A549 (cell line): ENCODE measurements around the gene RPLP1.

Experiments used
- CEBPB ChIP-seq, 2 experiments: fragments of >200 bp in 1 of 2; sonication (Bioruptor Twin) in 1 of 2; formaldehyde crosslinking in 1 of 2; IDR thresholded peaks; 2 replicates each; pipeline ENCODE4 v1.6.1; 2012 to 2016
- CTCF ChIP-seq: fragments of >200 bp; sonication (Bioruptor Twin); formaldehyde crosslinking; IDR thresholded peaks from 3 replicates; pipeline ENCODE4 v1.5.1; 2016
- EHMT2 ChIP-seq: fragments of 200-600 bp; sonication (generic); IDR thresholded peaks from 2 replicates; pipeline ENCODE4 v1.6.1; 2016; ENCODE audit warnings: antibody characterized with exemption, low read depth, mild to moderate bottlenecking, moderate library complexity
- EP300 ChIP-seq, 2 experiments: fragments of >200 bp; sonication (Bioruptor Twin); formaldehyde crosslinking; IDR thresholded peaks; 2 replicates in 1 of 2; 3 replicates in 1 of 2; pipeline ENCODE4 v1.6.1; 2016 to 2017
- NR3C1 ChIP-seq: fragments of >200 bp; sonication (Bioruptor Twin); formaldehyde crosslinking; IDR thresholded peaks from 3 replicates; pipeline ENCODE4 v1.6.1; 2017

GRCh38 chr15:69433831-69434230, 18.8 kb upstream of the RPLP1 start:
- TF ChIP-seq CTCF (no peak), CEBPB (IDR thresholded peaks at IDR 0.05) (no peak), NR3C1 (no peak), EHMT2 (no peak), EP300 (IDR thresholded peaks at IDR 0.05) (no peak)
